ENCODE results near the gene SLBP.

Gene SLBP

DNA sequence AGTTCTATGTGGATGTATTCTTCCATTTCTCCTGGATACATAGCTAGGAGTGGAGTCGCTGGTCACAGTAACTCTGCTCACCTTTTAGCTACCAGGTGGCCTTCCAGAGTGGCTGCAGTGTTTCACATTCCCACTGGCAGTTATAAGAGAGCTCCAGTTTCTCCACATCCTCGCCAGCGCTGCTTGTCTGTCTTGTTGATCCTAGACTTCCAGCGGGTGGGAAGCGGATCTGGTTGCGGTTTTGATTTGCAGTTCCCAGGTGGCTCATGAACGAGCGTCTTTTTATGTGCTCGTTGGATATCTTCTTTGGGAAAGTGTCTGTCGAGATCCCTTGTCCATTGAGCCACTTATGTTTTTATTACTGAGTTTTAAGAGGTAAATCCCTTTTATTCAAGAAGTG lies 20.8 kb upstream of the SLBP start:
- in situ Hi-C loops (cut with MboI; ENCODE audit: low pct_unique_long_range_greater_than_20kb, low sequenced_read_pairs) = no loop called here
- DNase-seq = no peak

DNA sequence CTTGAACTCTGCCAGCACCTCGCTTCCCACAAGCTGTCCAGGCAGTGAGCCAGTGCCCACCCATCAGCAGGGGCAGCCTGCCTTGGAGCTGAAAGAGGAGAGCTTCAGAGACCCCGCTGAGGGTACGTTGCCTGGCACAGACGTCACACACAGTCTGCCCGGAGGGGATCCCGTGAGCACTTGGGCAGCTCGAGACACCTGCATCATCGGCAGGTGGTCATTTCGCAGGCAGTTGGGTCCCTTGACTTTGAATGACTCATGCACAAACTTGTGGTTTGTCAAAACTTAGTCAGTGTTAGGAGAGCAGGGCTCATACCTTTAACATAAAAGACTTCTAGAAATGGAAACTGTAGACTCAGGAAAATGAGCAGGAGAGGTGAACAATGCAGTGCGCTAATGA lies 19.1 kb upstream of the SLBP start:
- in situ Hi-C loops (cut with MboI; ENCODE audit: low pct_unique_long_range_greater_than_20kb, low sequenced_read_pairs) = no loop called here
- no peak for DNase-seq

DNA sequence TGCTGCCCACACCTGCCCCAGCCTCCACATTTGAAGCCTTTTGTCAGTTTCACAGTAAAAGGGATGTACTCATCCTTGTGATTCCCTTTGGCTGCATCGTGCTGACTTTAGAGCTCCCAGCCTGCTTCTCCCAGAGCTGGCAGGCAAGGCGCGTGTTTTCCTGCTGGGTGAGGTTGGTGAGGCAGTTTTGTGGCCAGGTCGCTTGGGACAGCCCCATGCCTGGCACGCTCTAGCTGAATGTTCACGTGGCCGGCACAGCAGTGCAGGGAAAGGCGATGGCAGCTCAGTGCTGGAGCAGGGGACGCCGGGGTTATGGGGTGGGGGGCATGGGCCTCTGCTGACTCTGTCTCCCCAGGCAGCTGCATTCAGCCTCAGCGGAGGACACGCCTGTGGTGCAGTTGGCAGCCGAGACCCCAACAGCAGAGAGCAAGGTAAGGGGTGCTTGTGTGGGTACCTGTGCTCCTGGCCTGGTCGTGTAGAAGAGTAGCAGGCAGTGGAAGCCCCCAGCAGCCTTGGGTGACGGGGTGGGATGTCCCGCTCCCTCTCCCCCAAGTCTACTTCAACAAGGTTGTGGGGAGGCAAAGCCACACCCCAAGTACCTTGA lies 18.5 kb upstream of the SLBP start:
- no peak for DNase-seq
- in situ Hi-C loops (cut with MboI; ENCODE audit: low pct_unique_long_range_greater_than_20kb, low sequenced_read_pairs) = no loop called here

DNA sequence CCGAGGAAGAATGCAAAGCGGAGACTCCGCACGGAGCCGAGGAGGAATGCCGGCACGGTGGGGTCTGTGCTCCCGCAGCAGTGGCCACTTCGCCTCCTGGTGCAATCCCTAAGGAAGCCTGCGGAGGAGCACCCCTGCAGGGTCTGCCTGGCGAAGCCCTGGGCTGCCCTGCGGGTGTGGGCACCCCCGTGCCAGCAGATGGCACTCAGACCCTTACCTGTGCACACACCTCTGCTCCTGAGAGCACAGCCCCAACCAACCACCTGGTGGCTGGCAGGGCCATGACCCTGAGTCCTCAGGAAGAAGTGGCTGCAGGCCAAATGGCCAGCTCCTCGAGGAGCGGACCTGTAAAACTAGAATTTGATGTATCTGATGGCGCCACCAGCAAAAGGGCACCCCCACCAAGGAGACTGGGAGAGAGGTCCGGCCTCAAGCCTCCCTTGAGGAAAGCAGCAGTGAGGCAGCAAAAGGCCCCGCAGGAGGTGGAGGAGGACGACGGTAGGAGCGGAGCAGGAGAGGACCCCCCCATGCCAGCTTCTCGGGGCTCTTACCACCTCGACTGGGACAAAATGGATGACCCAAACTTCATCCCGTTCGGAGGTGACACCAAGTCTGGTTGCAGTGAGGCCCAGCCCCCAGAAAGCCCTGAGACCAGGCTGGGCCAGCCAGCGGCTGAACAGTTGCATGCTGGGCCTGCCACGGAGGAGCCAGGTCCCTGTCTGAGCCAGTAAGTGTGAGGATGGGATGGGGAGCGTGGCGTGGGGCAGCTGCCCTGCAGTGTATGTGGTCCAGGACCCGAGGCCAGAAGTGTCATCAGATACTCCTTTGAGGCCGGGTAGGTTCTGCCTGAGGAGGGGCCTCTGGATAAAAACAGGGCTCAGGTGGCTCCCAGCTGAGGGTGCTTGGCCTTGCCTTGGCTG lies 16.2 kb upstream of the SLBP start:
- in situ Hi-C loops (cut with MboI; ENCODE audit: low pct_unique_long_range_greater_than_20kb, low sequenced_read_pairs) = no loop called here
- no peak for DNase-seq

DNA sequence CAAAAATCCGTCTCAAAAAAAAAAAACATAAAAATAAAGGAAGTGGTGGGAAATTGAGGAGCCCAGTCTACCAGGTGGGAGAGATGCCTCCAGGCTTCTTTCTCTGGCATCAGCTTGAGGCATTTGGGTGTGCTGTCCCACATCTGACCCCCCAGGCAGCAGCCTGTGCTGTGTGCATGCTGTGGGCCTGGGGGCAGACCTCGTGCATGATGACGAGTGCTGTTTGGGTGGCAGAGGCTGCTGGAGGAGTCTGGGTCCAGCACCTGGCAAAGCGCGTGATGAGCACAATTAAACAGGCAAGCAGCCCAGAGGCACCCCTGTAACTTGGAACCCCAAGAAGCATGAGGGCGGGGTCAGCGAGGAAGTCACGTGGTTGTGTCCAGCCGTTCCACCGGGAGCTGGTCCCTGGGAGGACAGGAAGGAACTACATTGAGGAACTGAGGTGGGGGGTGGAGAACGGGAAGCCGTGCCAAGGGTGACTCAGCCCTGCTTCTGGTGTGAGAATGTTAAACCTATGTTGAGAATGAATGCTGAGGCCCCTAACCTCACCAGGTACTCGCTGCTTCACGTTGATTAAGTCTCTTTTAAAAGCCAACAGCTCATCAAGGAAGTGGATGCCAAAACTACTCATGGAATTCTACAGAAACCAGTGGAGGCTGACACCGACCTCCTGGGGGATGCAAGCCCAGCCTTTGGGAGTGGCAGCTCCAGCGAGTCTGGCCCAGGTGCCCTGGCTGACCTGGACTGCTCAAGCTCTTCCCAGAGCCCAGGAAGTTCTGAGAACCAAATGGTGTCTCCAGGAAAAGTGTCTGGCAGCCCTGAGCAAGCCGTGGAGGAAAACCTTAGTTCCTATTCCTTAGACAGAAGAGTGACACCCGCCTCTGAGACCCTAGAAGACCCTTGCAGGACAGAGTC lies 15.3 kb upstream of the SLBP start:
- in situ Hi-C loops (cut with MboI; ENCODE audit: low pct_unique_long_range_greater_than_20kb, low sequenced_read_pairs) = no loop called here
- peak; percentile 86 for DNase-seq

DNA sequence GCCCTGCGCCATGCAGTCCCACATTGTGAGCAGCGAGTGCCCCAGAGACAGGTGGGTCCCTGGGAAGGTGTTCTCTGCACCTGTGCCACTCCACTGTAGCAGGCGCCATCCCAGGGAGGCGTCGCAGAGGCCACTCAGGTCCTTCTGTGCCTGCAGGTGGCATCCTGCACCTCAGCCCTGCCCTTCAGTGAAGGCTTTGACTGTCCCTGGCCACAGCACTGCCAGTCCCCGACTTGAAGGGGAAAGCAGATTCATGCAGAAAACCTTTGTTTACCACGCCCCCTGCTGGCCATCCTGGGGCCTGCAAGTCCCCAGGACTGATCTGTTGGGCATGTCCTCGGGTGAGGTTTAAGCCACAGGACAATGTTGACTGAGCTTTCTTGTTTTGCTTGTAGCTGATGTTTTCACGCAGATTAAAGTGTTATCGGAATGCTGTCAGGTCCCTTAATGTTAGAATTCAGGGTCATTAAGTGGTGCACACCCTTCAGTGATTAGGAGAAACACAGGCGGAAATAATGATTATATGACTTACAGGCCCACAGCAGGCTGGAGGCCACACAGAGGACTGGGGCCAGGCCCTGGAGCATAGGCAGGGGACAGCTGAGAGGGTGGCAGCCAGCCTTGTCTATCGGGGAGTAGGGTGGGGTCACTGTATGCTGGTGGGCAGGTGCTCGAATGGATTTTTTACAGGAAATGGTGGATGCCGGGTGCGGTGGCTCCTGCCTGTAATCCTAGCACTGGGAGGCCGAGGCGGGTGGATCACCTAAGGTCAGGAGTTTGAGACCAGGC lies 14.2 kb upstream of the SLBP start:
- in situ Hi-C loops (cut with MboI; ENCODE audit: low pct_unique_long_range_greater_than_20kb, low sequenced_read_pairs) = no loop called here
- peak; percentile 94 for DNase-seq

DNA sequence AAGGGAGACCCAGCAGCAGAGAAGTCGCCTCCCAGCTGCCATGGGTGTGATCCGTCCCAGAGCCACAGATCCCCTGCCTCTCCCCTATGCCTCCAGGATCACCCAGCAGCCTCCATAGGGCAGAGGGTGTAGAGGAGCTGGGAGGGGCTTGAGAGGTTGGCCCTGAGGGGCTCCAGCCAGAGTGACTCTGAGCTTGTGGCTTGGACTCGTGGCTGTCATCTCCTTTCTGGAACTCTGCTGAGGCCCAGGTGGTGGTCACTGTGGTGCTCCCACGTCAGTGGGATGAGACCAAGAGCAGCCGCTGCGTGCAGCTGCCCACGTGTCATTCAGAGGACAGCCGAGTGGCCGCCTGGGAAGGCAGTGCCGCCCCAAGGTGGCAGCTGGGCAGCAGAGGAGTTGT lies 13.4 kb upstream of the SLBP start:
- DNase-seq = no peak
- in situ Hi-C loops (cut with MboI; ENCODE audit: low pct_unique_long_range_greater_than_20kb, low sequenced_read_pairs) = no loop called here

DNA sequence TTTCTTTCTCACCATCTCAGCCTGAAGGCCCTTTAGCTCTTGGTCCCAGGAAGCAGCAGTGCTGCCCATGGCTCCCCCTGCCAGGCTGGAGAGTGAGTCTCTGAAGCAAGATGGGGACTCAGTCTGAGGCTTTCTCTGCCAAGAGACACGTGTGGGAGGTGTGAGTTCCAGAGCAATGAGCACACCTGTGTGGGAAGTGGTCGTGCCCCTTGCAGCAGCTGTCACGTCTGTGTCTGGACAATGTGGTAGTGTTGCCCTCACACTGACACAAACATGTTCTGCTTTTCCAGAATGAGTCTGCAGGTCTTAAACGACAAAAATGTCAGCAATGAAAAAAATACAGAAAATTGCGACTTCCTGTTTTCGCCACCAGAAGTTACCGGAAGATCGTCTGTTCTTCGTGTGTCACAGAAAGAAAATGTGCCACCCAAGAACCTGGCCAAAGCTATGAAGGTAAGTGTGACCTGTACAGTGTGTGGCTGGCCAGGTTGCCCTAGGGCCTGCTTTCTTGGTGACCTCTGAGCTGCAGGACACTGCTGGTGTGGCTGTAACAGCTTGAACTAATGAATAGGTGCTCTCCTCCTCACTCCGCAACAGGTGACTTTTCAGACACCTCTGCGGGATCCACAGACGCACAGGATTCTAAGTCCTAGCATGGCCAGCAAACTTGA lies 11.1 kb upstream of the SLBP start:
- peak; percentile 90 for DNase-seq
- in situ Hi-C loops (cut with MboI; ENCODE audit: low pct_unique_long_range_greater_than_20kb, low sequenced_read_pairs) = no loop called here

DNA sequence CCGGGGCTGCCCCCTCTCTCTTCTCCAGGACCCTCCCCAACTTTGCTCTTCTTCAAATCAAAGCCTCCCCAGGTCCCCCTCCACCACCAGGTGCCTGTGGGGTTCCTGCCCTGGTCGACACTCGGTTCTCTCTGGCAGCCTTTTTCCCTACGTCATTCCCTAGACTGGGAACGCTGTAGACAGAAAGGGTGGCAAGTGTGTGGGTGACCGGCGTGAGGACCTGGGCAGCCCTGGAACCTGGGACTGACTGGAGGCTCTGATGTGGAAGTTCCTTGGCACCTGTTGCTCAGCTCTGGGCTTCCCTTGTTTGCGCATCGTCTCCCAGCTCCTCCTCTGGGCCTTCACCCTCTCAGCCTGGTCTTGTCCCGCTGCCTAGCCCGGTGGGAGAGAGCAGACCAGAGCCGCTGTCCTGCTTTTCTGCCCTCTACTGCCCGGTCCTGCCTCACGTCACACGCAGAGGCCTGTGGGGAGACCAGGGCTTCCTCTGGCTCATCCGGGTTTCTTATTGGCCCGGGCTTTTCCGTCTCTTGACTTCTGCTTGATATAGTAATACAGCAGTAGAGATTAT lies 10.5 kb upstream of the SLBP start:
- in situ Hi-C loops (cut with MboI; ENCODE audit: low pct_unique_long_range_greater_than_20kb, low sequenced_read_pairs) = no loop called here

DNA sequence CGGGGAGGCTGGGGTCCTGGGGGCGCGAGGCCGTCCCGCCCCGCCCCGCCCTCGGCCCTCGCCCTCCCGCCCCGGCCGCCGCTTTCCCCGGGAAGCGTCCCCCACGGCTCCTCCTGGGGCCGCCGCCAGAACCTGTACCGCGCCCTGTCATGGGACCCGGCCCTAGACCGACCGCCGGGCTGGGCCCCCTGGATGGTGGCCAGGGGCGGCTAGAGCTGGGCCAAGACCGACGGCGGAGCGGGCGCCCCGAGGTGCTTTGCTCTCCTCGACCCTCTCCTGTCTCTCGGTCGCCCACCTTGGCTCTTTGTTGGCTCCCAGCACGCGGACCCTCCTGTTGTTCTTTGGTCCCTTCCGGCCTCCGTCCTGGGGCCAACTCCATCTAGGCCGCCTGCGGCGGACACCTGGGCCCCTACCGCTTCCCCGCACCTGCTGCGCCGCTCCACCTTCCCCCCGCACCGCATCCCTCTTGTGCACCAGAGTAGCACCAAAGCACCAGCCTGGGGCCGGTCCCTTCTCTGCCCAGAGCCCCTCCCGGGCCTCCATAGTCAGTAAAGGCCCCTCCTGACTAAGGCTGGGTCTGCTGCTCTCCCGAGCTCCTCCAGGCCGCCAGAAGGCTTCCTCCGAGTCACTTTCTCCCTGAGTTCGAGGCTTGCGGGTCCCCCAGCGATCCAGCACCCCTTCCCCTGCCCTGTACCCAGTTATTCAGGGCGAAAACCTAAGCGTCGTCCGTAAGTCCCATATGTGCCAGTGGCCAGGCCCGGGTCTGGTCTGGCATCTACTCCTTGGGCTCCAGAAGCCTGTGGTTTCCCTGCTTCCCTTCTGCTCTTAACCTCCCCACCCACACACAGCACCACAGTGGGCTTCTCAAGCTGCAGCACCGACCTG lies 9.8 kb upstream of the SLBP start:
- peak; percentile 31 for DNase-seq
- in situ Hi-C loops (cut with MboI; ENCODE audit: low pct_unique_long_range_greater_than_20kb, low sequenced_read_pairs) = no loop called here

More for the DNA sequence above, 10.5 kb upstream of the SLBP start:
- DNase-seq = no peak

DNA sequence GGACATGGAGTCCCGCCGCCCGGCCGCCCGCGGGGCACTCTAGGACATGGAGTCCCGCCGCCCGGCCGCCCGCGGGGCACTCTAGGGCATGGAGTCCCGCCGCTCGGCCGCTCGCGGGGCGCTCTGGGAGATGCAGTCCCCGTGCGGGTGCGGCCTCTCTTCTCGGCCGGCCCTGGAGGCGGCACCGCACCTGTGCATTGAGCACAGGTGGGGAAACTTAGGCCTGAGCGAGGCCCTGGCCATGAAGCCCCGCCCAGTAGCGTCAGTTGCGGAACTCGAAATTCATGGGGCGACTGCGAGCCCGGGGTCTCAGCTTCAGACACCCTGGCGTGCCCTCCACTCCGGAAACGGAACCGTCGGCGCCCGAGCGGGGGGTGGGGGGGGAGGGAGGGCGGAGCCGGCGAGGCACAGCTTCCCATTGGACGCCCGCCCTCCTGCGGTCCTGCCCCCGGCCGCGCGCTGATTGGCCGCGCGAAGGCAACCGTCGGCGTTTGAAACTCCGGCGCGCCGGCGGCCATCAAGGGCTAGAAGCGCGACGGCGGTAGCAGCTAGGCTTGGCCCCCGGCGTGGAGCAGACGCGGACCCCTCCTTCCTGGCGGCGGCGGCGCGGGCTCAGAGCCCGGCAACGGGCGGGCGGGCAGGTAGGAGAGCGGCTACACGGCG lies 9.0 kb upstream of the SLBP start, which contains the start of the genes TACC3 and TMEM129:
TACC3 (plus strand) TSS at position 519 of the 663 bp plus-strand sequence. CDS start 1,901 bp downstream, outside the sequence.
TMEM129 (minus strand) TSS at position 321 of the 663 bp plus-strand sequence. CDS start 486 bp downstream, outside the sequence.
- peak; percentile 89 for DNase-seq
- in situ Hi-C loops (cut with MboI; ENCODE audit: low pct_unique_long_range_greater_than_20kb, low sequenced_read_pairs) = no loop called here

DNA sequence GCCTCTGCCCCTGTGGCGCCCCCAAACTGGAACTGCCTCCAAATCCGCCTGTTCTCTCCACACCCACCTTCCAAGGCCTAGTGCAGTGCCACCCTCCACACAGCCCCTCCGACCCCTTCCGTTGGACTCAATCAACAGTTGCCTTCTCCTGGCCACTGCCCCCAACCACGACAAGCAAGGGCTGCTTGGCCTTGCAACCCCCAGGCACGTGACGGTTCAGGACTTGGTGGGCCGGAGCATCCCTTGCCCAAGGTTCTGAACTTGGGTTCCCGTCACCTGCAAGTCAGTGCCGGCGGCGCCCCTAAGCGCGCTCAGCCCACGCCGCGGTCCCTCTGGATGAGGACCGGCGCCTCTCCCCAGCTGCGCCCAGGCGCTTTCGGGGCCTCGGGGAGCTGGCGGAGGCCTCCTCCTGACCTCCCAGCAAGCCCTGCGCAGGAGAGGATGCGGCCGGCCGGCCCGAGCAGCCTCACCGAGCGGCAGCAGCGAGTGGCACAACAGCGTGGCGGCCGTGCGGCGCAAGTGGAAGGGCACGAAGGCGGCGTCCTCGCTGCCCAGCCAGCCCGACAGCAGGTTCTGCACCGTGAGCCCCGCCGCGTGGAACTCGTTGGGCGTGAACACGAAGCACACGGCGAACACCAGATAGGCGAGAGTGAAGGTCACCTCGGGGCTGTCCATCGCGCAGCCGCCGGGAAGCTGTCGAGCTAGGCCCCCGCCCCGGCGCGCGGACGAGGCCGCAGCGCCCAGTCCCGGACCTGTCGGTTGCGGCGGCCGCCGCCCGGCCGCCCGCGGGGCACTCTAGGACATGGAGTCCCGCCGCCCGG lies 8.3 kb upstream of the SLBP start:
- in situ Hi-C loops (cut with MboI; ENCODE audit: low pct_unique_long_range_greater_than_20kb, low sequenced_read_pairs) = no loop called here
- DNase-seq = peak; percentile 46

DNA sequence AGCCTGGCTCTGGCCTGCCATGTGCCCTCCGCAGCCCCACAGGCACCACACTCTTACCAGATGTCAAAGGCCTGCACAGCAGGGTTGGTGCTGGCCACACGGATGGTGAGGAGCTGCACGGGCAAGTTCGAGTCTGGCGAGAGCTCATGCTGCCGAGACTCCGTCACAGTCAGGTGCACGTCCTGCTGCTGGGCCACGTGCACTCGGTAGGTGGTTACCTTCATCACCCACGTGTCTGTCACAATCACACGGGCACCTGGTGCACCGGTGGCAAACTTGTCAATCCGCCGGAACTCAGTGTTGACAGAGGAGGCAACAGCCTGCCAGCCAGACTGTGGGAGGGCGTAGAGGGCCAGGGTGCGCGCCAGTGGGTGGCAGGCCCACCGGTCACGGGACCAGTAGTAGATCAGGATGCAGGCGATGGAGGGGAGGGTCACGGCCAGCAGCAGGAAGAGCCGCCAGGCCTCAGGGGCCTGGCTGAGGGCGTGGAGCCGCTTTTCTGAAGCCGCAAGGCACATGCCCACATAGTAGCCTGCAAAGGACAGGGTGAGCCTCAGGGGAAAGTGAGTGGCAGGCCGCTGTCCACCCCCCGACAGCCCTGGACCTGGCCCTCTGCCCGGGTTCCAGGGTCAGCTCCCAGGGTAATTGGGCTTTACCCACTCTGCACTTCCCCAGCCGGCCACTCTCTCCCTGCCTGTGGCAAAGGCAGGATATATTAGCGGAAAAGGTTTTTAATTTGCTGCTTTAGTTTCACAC lies 6.2 kb upstream of the SLBP start:
- DNase-seq = no peak
- in situ Hi-C loops (cut with MboI; ENCODE audit: low pct_unique_long_range_greater_than_20kb, low sequenced_read_pairs) = no loop called here

DNA sequence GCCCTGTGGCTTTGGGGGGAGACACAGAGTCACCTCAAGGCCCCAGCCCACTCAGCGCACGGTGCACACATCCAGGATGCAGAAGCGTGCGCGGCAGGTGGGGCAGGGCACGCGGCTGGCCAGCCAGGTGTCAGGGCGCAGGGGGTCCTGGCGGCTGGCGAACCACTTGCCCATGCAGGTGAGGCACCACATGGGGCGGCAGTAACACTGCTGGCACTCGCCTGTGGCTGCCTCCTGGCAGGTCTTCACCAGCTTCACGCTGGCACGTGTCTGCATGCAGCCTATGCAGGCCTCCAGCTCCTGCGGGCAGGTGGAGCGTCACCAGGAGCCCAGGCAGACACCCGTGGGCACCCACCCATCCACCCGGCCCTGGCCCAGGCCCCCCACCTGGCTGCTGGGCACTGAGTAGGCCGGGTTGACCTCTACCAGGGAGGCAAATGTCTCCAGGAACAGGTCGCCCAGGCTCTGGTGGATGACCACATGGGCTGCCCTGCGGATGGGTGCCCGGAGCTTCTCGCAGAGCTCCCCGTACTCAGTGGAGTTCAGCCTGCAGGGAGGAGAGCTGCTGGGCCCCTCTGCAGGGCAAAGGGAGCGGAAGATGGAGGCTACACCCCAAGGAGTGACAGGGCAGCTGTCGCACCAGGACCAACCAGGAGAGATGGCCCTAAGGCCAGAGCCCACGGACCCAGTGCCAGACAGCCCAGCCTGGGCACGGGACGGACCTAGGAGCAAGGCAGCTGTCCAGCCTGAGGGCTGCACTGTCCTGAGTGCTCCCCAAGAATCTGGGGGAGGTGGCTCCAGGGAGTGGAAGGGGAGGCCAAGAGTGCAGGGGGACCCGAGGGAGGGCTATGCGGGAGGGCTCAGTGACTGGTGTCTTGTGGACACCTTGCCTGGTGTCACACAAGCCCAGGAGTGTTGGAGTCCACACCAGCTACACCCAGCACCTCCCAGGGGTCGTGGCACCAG lies 5.3 kb upstream of the SLBP start:
- no peak for DNase-seq

More for the DNA sequence above, 5.3 kb upstream of the SLBP start:
- in situ Hi-C loops (cut with MboI; ENCODE audit: low pct_unique_long_range_greater_than_20kb, low sequenced_read_pairs) = no loop called here

All from KBM-7 (cell line).